SH-SY5Y (cell line): ENCODE measurements around the gene CCL4L2.

ENCODE experiments used
- GATA2 ChIP-seq: IDR thresholded peaks from 2 replicates; pipeline ENCODE4 v1.6.1; 2011; ENCODE audit warnings: mild to moderate bottlenecking, low read depth, low read length
- GATA3 ChIP-seq: IDR thresholded peaks from 2 replicates; pipeline ENCODE4 v1.6.1; 2011; ENCODE audit warnings: low read depth, mild to moderate bottlenecking, low read length, moderate library complexity

GRCh38 chr17:36185416-36185815 lies 25.4 kb upstream of the CCL4L2 start:
- no peak for TF ChIP-seq GATA2
- no peak for TF ChIP-seq GATA3
